GM12864 (cell line): Measurements from ENCODE around the gene METAP2.

Experiments used
- DNase-seq: peaks from one replicate; pipeline ENCODE4 v3.0.0-alpha.2; 2011; ENCODE audit warnings: low read depth
- H3K4me3 ChIP-seq: 2 replicates; pipeline ENCODE4 v1.5.1; 2011; ENCODE audit warnings: mild to moderate bottlenecking, low read depth, low read length, control low read depth
- TF ChIP-seq, protein P1 (sequence below): IDR thresholded peaks from 2 replicates; pipeline ENCODE4 v1.5.1; 2011; ENCODE audit warnings: low read depth, mild to moderate bottlenecking, moderate library complexity, low read length, control low read depth, inconsistent platforms; ENCODE audit errors: missing control alignments

Gene METAP2

GRCh38 chr12:95557625-95558024, 83.7 kb downstream of the METAP2 start:
- H3K4me3 ChIP-seq: no peak overlapping the region
- no peak for DNase-seq
- TF ChIP-seq, protein P1, sequence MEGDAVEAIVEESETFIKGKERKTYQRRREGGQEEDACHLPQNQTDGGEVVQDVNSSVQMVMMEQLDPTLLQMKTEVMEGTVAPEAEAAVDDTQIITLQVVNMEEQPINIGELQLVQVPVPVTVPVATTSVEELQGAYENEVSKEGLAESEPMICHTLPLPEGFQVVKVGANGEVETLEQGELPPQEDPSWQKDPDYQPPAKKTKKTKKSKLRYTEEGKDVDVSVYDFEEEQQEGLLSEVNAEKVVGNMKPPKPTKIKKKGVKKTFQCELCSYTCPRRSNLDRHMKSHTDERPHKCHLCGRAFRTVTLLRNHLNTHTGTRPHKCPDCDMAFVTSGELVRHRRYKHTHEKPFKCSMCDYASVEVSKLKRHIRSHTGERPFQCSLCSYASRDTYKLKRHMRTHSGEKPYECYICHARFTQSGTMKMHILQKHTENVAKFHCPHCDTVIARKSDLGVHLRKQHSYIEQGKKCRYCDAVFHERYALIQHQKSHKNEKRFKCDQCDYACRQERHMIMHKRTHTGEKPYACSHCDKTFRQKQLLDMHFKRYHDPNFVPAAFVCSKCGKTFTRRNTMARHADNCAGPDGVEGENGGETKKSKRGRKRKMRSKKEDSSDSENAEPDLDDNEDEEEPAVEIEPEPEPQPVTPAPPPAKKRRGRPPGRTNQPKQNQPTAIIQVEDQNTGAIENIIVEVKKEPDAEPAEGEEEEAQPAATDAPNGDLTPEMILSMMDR: no peak
